SK-N-SH treated with all-trans-retinoic acid at 6 μM for 48 hours (cell line): ENCODE results near the gene ZNF155.

Source experiments
- GLIS3 ChIP-seq: fragments of 250-450 bp; sonication (Bioruptor Pico); IDR thresholded peaks from 2 replicates; pipeline ENCODE4 v1.5.0; 2020; ENCODE audit warnings: mild to moderate bottlenecking, moderate library complexity
- ISL1 ChIP-seq: fragments of 250-450 bp; sonication (Bioruptor Pico); IDR thresholded peaks from 2 replicates; pipeline ENCODE4 v2.1.2; 2022; ENCODE audit warnings: mild to moderate bottlenecking, moderate library complexity
- OSR1 ChIP-seq: fragments of 250-450 bp; sonication (Bioruptor Pico); IDR thresholded peaks from 2 replicates; pipeline ENCODE4 v1.8.0; 2022; ENCODE audit warnings: moderate library complexity, mild to moderate bottlenecking, inconsistent platforms
- SNAI2 ChIP-seq: fragments of 250-450 bp; sonication (Bioruptor Pico); IDR thresholded peaks from 2 replicates; pipeline ENCODE4 v1.5.0; 2020; ENCODE audit warnings: mild to moderate bottlenecking, moderate library complexity
- TCF4 ChIP-seq: fragments of 250-450 bp; sonication (Bioruptor Pico); IDR thresholded peaks from 2 replicates; pipeline ENCODE4 v1.8.0; 2021; ENCODE audit warnings: mild to moderate bottlenecking, moderate library complexity, borderline replicate concordance
- ZFP3 ChIP-seq: fragments of 250-450 bp; sonication (Bioruptor Pico); IDR thresholded peaks from 2 replicates; pipeline ENCODE4 v1.5.0; 2020; ENCODE audit warnings: mild to moderate bottlenecking, moderate library complexity
- ZNF565 ChIP-seq: fragments of 450-650 bp; formaldehyde crosslinking; conservative IDR thresholded peaks from 2 replicates; pipeline ENCODE4 v1.5.0; 2020; ENCODE audit warnings: low read depth, mild to moderate bottlenecking, moderate library complexity
- ZNF8 ChIP-seq: fragments of 450-650 bp; formaldehyde crosslinking; IDR thresholded peaks from 2 replicates; pipeline ENCODE4 v1.5.0; 2020; ENCODE audit warnings: mild to moderate bottlenecking, moderate library complexity
- TF ChIP-seq, protein P1 (sequence below): fragments of 250-450 bp; sonication (Bioruptor Pico); IDR thresholded peaks from 2 replicates; pipeline ENCODE4 v1.5.1; 2020; ENCODE audit warnings: low read depth, mild to moderate bottlenecking, moderate library complexity

DNA sequence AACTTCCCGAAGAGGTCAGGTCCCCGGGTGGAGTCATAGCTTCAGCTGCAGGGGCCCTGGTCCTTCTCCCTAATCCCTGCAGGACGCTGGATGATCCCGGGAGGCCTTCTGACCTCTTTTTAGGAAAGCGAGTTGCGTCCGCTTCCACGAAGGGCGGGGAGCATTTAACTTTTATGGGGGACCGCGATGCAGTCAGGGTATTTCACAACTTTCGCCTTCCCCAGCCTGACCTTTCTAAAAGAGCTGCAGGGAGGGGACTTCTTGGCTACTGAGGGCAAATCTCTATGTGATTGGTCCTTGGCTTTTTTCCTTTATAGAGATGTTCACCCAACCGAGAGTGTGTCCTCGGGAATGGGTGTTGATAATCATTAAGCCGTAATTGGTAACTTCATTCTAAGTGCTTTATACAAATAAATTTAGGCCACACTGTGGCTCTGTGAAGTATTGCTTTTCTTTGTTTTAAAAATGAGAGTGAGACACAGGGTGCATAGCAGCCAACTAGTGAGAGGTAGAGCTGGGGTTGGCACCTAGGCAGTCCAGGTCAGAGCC lies 19.5 kb downstream of the ZNF155 start:
- TF ChIP-seq OSR1 (CRISPR knock-in tag), result no peak
- no peak for TF ChIP-seq TCF4 (CRISPR knock-in tag)
- no peak for TF ChIP-seq SNAI2
- no peak for TF ChIP-seq ZFP3 (CRISPR knock-in tag)
- TF ChIP-seq ZNF565 (CRISPR knock-in tag), result no peak
- TF ChIP-seq ISL1, result no peak
- TF ChIP-seq, protein P1, sequence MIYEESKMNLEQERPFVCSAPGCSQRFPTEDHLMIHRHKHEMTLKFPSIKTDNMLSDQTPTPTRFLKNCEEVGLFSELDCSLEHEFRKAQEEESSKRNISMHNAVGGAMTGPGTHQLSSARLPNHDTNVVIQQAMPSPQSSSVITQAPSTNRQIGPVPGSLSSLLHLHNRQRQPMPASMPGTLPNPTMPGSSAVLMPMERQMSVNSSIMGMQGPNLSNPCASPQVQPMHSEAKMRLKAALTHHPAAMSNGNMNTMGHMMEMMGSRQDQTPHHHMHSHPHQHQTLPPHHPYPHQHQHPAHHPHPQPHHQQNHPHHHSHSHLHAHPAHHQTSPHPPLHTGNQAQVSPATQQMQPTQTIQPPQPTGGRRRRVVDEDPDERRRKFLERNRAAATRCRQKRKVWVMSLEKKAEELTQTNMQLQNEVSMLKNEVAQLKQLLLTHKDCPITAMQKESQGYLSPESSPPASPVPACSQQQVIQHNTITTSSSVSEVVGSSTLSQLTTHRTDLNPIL (CRISPR knock-in tag), result no peak
- no peak for TF ChIP-seq ZNF8 (CRISPR knock-in tag)
- TF ChIP-seq GLIS3 (CRISPR knock-in tag), result no peak
